GM23338 (cell line): ENCODE data around the gene GNA15.

Experiments used
- EZH2 ChIP-seq: fragments of 200-600 bp; sonication (generic); IDR thresholded peaks from one replicate; pipeline ENCODE4 v1.8.0; 2017; ENCODE audit warnings: antibody characterized with exemption, mild to moderate bottlenecking, low read depth; ENCODE audit not compliant: unreplicated experiment
- POLR2AphosphoS5 ChIP-seq: IDR thresholded peaks from 2 replicates; pipeline ENCODE4 v1.6.1; 2016; ENCODE audit warnings: antibody characterized with exemption, low read depth
- STAT1 ChIP-seq: IDR thresholded peaks from one replicate; pipeline ENCODE4 v1.6.1; 2016; ENCODE audit warnings: antibody characterized with exemption; ENCODE audit not compliant: unreplicated experiment
- TF ChIP-seq, protein P1 (sequence below), 2 experiments: fragments of 200-600 bp in 1 of 2; sonication (generic) in 1 of 2; conservative IDR thresholded peaks; 2 replicates each; pipeline versions ENCODE4 v1.5.1 to v1.6.1; 2016 to 2017; ENCODE audit warnings: antibody characterized with exemption in 2 of 2, low read depth in 2 of 2, mild to moderate bottlenecking in 2 of 2, moderate library complexity in 1 of 2

- TF ChIP-seq, protein P1, sequence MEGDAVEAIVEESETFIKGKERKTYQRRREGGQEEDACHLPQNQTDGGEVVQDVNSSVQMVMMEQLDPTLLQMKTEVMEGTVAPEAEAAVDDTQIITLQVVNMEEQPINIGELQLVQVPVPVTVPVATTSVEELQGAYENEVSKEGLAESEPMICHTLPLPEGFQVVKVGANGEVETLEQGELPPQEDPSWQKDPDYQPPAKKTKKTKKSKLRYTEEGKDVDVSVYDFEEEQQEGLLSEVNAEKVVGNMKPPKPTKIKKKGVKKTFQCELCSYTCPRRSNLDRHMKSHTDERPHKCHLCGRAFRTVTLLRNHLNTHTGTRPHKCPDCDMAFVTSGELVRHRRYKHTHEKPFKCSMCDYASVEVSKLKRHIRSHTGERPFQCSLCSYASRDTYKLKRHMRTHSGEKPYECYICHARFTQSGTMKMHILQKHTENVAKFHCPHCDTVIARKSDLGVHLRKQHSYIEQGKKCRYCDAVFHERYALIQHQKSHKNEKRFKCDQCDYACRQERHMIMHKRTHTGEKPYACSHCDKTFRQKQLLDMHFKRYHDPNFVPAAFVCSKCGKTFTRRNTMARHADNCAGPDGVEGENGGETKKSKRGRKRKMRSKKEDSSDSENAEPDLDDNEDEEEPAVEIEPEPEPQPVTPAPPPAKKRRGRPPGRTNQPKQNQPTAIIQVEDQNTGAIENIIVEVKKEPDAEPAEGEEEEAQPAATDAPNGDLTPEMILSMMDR (conservative IDR thresholded peaks at IDR 0.05; ENCODE audit: low read depth in 2 of 2), result no peak
- no peak for TF ChIP-seq POLR2AphosphoS5
- TF ChIP-seq STAT1, result no peak
- TF ChIP-seq EZH2, result no peak
These were observed 21.7 kb upstream of the GNA15 start for GRCh38 chr19:3114018-3114726.
